ENCODE measurements around the gene RBL2.

Gene RBL2

GRCh38 chr16:53480394-53480793, 46.1 kb downstream of the RBL2 start:
- H3K36me3 ChIP-seq (ENCODE audit: control insufficient read depth in 1 of 2, insufficient read depth in 2 of 2, low read length in 2 of 2) = peaks cover 39 to 82% of the 10 kb centered on the region in 2 donors
- H3K27me3 ChIP-seq (ENCODE audit: control insufficient read depth in 1 of 2, insufficient read depth in 2 of 2, low read length in 2 of 2) = no peaks in the 10 kb centered on the region
- H3K27ac ChIP-seq (ENCODE audit: low read depth, low read length) = no peak overlapping the region
- no peaks in the 10 kb centered on the region for H3K4me1 ChIP-seq (ENCODE audit: control insufficient read depth in 1 of 2, insufficient read depth in 2 of 2, low read length in 2 of 2)
- H3K9ac ChIP-seq (ENCODE audit: low read depth in 1 of 2, low read length in 2 of 2) = no peak overlapping the region
- no peaks in the 10 kb centered on the region for H3K9me3 ChIP-seq (ENCODE audit: control insufficient read depth in 1 of 2, low read length in 2 of 2)
- no peak overlapping the region for H3K4me3 ChIP-seq (ENCODE audit: low read depth in 1 of 2, low read length in 2 of 2)

GRCh38 chr16:53482123-53482522, 47.9 kb downstream of the RBL2 start:
- H3K9me3 ChIP-seq (ENCODE audit: control insufficient read depth in 1 of 2, low read length in 2 of 2) = peaks cover 0 to 4% of the 10 kb centered on the region in 2 donors
- no peak overlapping the region for H3K9ac ChIP-seq (ENCODE audit: low read depth in 1 of 2, low read length in 2 of 2)
- no peak overlapping the region for H3K27ac ChIP-seq (ENCODE audit: low read depth, low read length)
- no peaks in the 10 kb centered on the region for H3K4me1 ChIP-seq (ENCODE audit: control insufficient read depth in 1 of 2, insufficient read depth in 2 of 2, low read length in 2 of 2)
- H3K4me3 ChIP-seq (ENCODE audit: low read depth in 1 of 2, low read length in 2 of 2) = no peak overlapping the region
- no peaks in the 10 kb centered on the region for H3K27me3 ChIP-seq (ENCODE audit: control insufficient read depth in 1 of 2, insufficient read depth in 2 of 2, low read length in 2 of 2)
- H3K36me3 ChIP-seq (ENCODE audit: control insufficient read depth in 1 of 2, insufficient read depth in 2 of 2, low read length in 2 of 2) = peaks cover 39 to 84% of the 10 kb centered on the region in 2 donors

GRCh38 chr16:53484542-53484941, 50.3 kb downstream of the RBL2 start:
- no peaks in the 10 kb centered on the region for H3K27me3 ChIP-seq (ENCODE audit: control insufficient read depth in 1 of 2, insufficient read depth in 2 of 2, low read length in 2 of 2)
- H3K9ac ChIP-seq (ENCODE audit: low read depth in 1 of 2, low read length in 2 of 2) = no peak overlapping the region
- no peaks in the 10 kb centered on the region for H3K4me1 ChIP-seq (ENCODE audit: control insufficient read depth in 1 of 2, insufficient read depth in 2 of 2, low read length in 2 of 2)
- no peak overlapping the region for H3K27ac ChIP-seq (ENCODE audit: low read depth, low read length)
- H3K4me3 ChIP-seq (ENCODE audit: low read depth in 1 of 2, low read length in 2 of 2) = no peak overlapping the region
- peaks cover 0 to 4% of the 10 kb centered on the region in 2 donors for H3K9me3 ChIP-seq (ENCODE audit: control insufficient read depth in 1 of 2, low read length in 2 of 2)
- H3K36me3 ChIP-seq (ENCODE audit: control insufficient read depth in 1 of 2, insufficient read depth in 2 of 2, low read length in 2 of 2) = peaks cover 39 to 85% of the 10 kb centered on the region in 2 donors

GRCh38 chr16:53486230-53486629, 52.0 kb downstream of the RBL2 start:
- no peak overlapping the region for H3K9ac ChIP-seq (ENCODE audit: low read depth in 1 of 2, low read length in 2 of 2)
- no peak overlapping the region for H3K4me3 ChIP-seq (ENCODE audit: low read depth in 1 of 2, low read length in 2 of 2)
- H3K36me3 ChIP-seq (ENCODE audit: control insufficient read depth in 1 of 2, insufficient read depth in 2 of 2, low read length in 2 of 2) = peaks cover 39 to 81% of the 10 kb centered on the region in 2 donors
- no peaks in the 10 kb centered on the region for H3K4me1 ChIP-seq (ENCODE audit: control insufficient read depth in 1 of 2, insufficient read depth in 2 of 2, low read length in 2 of 2)
- H3K27ac ChIP-seq (ENCODE audit: low read depth, low read length) = no peak overlapping the region
- H3K27me3 ChIP-seq (ENCODE audit: control insufficient read depth in 1 of 2, insufficient read depth in 2 of 2, low read length in 2 of 2) = no peaks in the 10 kb centered on the region
- peaks cover 0 to 4% of the 10 kb centered on the region in 2 donors for H3K9me3 ChIP-seq (ENCODE audit: control insufficient read depth in 1 of 2, low read length in 2 of 2)

- no peaks in the 10 kb centered on the region for H3K27me3 ChIP-seq (ENCODE audit: control insufficient read depth in 1 of 2, insufficient read depth in 2 of 2, low read length in 2 of 2)
- peaks cover 0 to 4% of the 10 kb centered on the region in 2 donors for H3K9me3 ChIP-seq (ENCODE audit: control insufficient read depth in 1 of 2, low read length in 2 of 2)
- peaks cover 50 to 77% of the 10 kb centered on the region in 2 donors for H3K36me3 ChIP-seq (ENCODE audit: control insufficient read depth in 1 of 2, insufficient read depth in 2 of 2, low read length in 2 of 2)
- no peak overlapping the region for H3K27ac ChIP-seq (ENCODE audit: low read depth, low read length)
- no peak overlapping the region for H3K9ac ChIP-seq (ENCODE audit: low read depth in 1 of 2, low read length in 2 of 2)
- H3K4me1 ChIP-seq (ENCODE audit: control insufficient read depth in 1 of 2, insufficient read depth in 2 of 2, low read length in 2 of 2) = no peaks in the 10 kb centered on the region
- no peak overlapping the region for H3K4me3 ChIP-seq (ENCODE audit: low read depth in 1 of 2, low read length in 2 of 2)
Observed at GRCh38 chr16:53489755-53490154, 55.5 kb downstream of the RBL2 start.

GRCh38 chr16:53492503-53492902, 58.2 kb downstream of the RBL2 start:
- Histone ChIP-seq H3K4me1 (ENCODE audit: control insufficient read depth in 1 of 2, insufficient read depth in 2 of 2, low read length in 2 of 2) (no peaks in the 10 kb centered on the region), H3K36me3 (ENCODE audit: control insufficient read depth in 1 of 2, insufficient read depth in 2 of 2, low read length in 2 of 2) (peaks cover 53 to 81% of the 10 kb centered on the region in 2 donors)

GRCh38 chr16:53494636-53495035, 60.4 kb downstream of the RBL2 start:
- H3K4me1 ChIP-seq (ENCODE audit: control insufficient read depth in 1 of 2, insufficient read depth in 2 of 2, low read length in 2 of 2) = peaks cover 5 to 8% of the 10 kb centered on the region in 2 donors
- no peaks in the 10 kb centered on the region for H3K27me3 ChIP-seq (ENCODE audit: control insufficient read depth in 1 of 2, insufficient read depth in 2 of 2, low read length in 2 of 2)
- peaks cover 56 to 81% of the 10 kb centered on the region in 2 donors for H3K36me3 ChIP-seq (ENCODE audit: control insufficient read depth in 1 of 2, insufficient read depth in 2 of 2, low read length in 2 of 2)
- no peaks in the 10 kb centered on the region for H3K9me3 ChIP-seq (ENCODE audit: control insufficient read depth in 1 of 2, low read length in 2 of 2)
- H3K27ac ChIP-seq (ENCODE audit: low read depth, low read length) = no peak overlapping the region
- no peak overlapping the region for H3K9ac ChIP-seq (ENCODE audit: low read depth in 1 of 2, low read length in 2 of 2)
- no peak overlapping the region for H3K4me3 ChIP-seq (ENCODE audit: low read depth in 1 of 2, low read length in 2 of 2)

More at GRCh38 chr16:53492503-53492902, 58.2 kb downstream of the RBL2 start:
- no peaks in the 10 kb centered on the region for H3K9me3 ChIP-seq (ENCODE audit: control insufficient read depth in 1 of 2, low read length in 2 of 2)
- H3K4me3 ChIP-seq (ENCODE audit: low read depth in 1 of 2, low read length in 2 of 2) = no peak overlapping the region
- no peak overlapping the region for H3K27ac ChIP-seq (ENCODE audit: low read depth, low read length)
- no peak overlapping the region for H3K9ac ChIP-seq (ENCODE audit: low read depth in 1 of 2, low read length in 2 of 2)
- H3K27me3 ChIP-seq (ENCODE audit: control insufficient read depth in 1 of 2, insufficient read depth in 2 of 2, low read length in 2 of 2) = no peaks in the 10 kb centered on the region

- peaks cover 50 to 79% of the 10 kb centered on the region in 2 donors for H3K36me3 ChIP-seq (ENCODE audit: control insufficient read depth in 1 of 2, insufficient read depth in 2 of 2, low read length in 2 of 2)
- H3K4me3 ChIP-seq (ENCODE audit: low read depth in 1 of 2, low read length in 2 of 2) = no peak overlapping the region
- peaks cover 5 to 8% of the 10 kb centered on the region in 2 donors for H3K4me1 ChIP-seq (ENCODE audit: control insufficient read depth in 1 of 2, insufficient read depth in 2 of 2, low read length in 2 of 2)
- no peaks in the 10 kb centered on the region for H3K27me3 ChIP-seq (ENCODE audit: control insufficient read depth in 1 of 2, insufficient read depth in 2 of 2, low read length in 2 of 2)
- H3K9me3 ChIP-seq (ENCODE audit: control insufficient read depth in 1 of 2, low read length in 2 of 2) = no peaks in the 10 kb centered on the region
- no peak overlapping the region for H3K27ac ChIP-seq (ENCODE audit: low read depth, low read length)
- no peak overlapping the region for H3K9ac ChIP-seq (ENCODE audit: low read depth in 1 of 2, low read length in 2 of 2)
Observed at GRCh38 chr16:53495325-53495724, 61.1 kb downstream of the RBL2 start.

- Histone ChIP-seq H3K27me3 (ENCODE audit: control insufficient read depth in 1 of 2, insufficient read depth in 2 of 2, low read length in 2 of 2) (no peaks in the 10 kb centered on the region), H3K36me3 (ENCODE audit: control insufficient read depth in 1 of 2, insufficient read depth in 2 of 2, low read length in 2 of 2) (peaks cover 28 to 49% of the 10 kb centered on the region in 2 donors), H3K9me3 (ENCODE audit: control insufficient read depth in 1 of 2, low read length in 2 of 2) (no peaks in the 10 kb centered on the region), H3K27ac (ENCODE audit: low read depth, low read length) (no peak overlapping the region), H3K4me3 (ENCODE audit: low read depth in 1 of 2, low read length in 2 of 2) (peak overlapping the region in 1 of 2 donors; percentile 10), H3K9ac (ENCODE audit: low read depth in 1 of 2, low read length in 2 of 2) (peak overlapping the region; percentile 25 to 40), H3K4me1 (ENCODE audit: control insufficient read depth in 1 of 2, insufficient read depth in 2 of 2, low read length in 2 of 2) (peaks cover 21 to 25% of the 10 kb centered on the region in 2 donors)
Observed at GRCh38 chr16:53498984-53499383, 64.7 kb downstream of the RBL2 start.

- Histone ChIP-seq H3K27me3 (ENCODE audit: control insufficient read depth in 1 of 2, insufficient read depth in 2 of 2, low read length in 2 of 2) (no peaks in the 10 kb centered on the region), H3K4me1 (ENCODE audit: control insufficient read depth in 1 of 2, insufficient read depth in 2 of 2, low read length in 2 of 2) (peaks cover 32 to 34% of the 10 kb centered on the region in 2 donors), H3K9ac (ENCODE audit: low read depth in 1 of 2, low read length in 2 of 2) (peak overlapping the region; percentile 58 to 75), H3K27ac (ENCODE audit: low read depth, low read length) (no peak overlapping the region), H3K36me3 (ENCODE audit: control insufficient read depth in 1 of 2, insufficient read depth in 2 of 2, low read length in 2 of 2) (peaks cover 14 to 25% of the 10 kb centered on the region in 2 donors), H3K4me3 (ENCODE audit: low read depth in 1 of 2, low read length in 2 of 2) (peak overlapping the region; percentile 86), H3K9me3 (ENCODE audit: control insufficient read depth in 1 of 2, low read length in 2 of 2) (no peaks in the 10 kb centered on the region)
Observed at GRCh38 chr16:53501216-53501859, 67.1 kb downstream of the RBL2 start.

Measured in duodenal mucosa (tissue), 2 donors.